Stimulated activated CD4-positive, alpha-beta T cell treated with anti-CD3 and anti-CD28 coated beads, Interleukin-2, amount 100 ng/mL, for 48 hours (primary cell): ENCODE results near the gene PDIA5.
"Not testable (repeated sequence)": the region's sequence is repeated elsewhere in the genome, so short reads cannot be mapped to it uniquely, and the experiment has no call there.

Source experiments
- DNase-seq, 2 donors: peaks; one replicate each; pipeline ENCODE4 v3.0.0-alpha.2; 2020

PDIA5 gene

DNA sequence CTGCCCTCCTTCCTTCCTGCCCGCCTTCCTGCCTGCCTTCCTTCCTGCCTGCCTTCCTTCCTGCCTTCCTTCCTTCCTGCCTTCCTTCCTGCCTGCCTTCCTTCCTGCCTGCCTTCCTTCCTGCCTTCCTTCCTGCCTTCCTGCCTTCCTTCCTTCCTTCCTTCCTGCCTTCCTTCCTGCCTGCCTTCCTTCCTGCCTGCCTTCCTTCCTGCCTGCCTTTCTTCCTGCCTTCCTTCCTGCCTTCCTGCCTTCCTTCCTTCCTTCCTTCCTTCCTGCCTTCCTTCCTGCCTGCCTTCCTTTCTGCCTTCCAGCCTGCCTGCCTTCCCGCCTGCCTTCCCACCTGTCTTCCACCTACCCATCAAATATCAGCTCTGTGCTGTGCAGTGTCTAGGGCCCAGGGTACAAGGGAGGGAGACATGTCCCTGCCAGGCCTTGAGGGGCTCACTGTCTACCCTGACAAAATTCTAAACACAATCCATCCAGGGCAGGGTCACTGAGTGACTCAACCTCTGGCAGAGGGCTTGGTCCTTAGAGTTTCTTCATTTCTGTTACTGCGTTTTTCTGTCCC is 85.1 kb downstream of the PDIA5 start:
- not testable (repeated sequence) for DNase-seq

DNA sequence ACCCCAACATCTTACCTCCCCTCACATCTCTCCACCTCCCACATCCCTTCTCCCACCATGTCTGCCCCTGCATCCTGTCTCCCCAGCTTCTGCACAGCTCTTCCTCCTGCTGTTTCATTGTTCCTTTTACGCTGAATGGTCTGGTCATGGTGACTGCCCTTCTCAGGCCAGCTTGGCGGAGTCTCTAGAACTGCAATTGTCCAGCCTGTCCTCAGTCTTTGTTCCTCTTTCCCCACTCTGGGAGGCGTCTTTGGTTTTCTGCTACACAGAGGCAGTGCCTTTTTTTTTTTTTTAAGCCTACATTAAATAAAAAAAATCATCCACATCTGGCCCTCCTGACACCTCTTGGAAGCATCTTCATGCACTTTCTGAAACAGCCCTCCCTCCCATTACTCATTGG is 85.9 kb downstream of the PDIA5 start:
- DNase-seq = no peak

DNA sequence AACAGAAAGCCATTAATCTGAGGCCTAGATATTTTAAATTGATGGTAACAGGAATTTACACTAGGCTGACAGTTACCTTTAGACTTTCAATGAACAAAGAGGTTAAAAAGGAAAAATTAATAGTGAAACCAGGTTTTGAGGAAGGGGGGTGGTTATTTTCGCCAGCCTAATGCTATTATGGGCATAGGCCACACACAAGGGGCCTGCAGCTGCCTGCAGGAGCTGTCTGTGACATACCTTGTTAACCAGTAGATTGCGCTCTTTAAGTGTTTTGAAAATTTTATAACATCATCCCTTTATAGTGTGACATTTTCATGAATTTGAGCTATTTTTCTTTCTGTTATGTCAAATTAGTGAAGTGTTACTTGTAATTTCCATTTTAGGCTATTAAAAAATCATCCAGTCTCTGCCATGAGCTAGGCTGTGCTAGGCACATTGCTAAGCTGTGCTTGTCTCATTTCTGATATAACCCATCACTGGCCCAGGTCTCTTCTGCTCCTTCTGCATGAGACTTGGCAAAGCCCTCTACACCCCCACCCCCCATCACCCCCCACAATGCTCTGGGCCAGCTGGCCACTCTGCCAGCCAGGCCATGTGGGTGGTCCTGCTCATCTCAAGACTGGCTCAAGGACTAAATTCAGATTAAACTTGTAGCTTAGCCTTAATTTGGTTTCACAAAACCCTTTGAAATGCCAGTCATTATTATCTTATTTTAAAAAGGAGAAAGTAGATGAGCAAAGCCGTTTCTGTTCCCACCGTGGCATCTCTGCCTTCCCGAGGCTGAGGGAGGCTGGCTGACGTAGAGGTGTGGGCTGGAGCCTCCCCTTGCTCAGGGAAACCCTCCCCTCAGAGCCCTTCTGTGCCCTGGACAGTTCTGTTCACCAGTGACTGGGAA is 86.5 kb downstream of the PDIA5 start:
- no peak for DNase-seq

DNA sequence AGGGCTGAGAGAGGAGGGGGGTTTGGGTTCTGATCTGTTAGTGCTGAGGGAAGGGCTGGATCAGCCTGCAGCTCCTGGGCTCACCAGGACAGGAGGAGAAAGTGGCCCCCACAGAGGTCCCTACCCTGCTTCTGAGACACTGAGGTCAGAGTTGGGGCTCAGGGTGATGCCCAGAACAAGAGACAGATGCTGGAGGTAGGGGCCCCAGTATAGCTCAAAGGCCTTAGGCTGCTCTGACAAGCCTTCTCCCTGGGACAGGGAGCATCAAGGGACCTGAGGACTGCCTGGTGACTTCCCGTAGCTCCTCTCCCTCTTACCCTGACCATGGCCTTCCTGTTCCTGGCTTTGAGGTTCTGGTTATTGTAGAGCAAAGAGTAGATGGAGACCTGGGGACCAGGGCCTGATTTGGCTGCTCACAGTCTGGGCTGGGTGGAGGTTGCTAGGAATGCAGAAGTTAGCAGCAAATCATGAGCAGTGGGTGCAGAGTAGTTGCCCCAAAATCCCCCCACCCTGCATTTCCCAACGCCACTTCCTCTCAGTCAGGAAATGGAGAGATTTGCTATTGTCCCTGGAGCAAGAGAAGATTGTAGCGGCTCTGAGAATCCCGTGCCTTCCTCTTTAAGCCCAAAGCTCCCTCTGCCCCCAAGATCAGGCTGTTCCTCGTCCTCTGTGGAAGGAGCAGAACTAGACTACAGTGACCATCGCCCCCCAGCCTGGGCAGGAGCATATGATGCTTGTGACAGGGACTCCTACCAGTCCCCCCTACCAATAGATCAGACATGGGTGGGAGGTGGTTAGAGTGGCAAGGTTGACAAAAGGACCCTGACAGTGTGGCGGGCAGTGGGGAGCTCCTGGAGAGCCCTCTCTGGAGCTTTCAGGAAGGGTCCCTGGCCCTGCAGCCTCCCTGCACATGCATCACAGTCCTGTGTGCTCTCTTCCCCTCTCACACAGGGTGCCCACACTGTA is 87.5 kb downstream of the PDIA5 start:
- DNase-seq = no peak

DNA sequence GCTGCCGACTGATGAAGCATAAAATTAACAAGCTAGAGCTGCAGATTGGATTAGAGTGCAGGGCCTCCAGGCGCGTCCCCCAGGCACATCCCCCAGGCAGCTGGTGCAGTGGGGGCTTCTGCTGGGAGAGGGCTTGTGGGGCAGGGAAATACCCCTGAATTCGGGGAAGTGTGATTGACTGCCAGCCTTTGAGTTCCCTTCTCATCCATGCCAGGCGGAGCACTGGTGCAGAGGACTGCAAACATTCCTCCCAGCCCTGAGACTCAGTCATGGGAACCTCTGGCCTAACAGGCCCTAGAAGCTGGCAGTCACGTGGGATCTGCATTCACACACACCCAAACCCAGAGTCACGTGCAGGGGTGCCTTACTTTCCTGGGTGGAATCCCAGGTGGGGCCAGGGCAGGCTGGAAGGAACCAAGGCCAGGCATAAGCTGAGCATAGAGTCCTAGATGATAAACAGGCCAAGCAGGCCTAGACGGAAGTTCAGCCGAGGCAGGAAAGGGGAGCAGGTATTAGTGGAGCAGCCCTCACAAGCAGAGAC is 88.7 kb downstream of the PDIA5 start:
- no peak for DNase-seq

DNA sequence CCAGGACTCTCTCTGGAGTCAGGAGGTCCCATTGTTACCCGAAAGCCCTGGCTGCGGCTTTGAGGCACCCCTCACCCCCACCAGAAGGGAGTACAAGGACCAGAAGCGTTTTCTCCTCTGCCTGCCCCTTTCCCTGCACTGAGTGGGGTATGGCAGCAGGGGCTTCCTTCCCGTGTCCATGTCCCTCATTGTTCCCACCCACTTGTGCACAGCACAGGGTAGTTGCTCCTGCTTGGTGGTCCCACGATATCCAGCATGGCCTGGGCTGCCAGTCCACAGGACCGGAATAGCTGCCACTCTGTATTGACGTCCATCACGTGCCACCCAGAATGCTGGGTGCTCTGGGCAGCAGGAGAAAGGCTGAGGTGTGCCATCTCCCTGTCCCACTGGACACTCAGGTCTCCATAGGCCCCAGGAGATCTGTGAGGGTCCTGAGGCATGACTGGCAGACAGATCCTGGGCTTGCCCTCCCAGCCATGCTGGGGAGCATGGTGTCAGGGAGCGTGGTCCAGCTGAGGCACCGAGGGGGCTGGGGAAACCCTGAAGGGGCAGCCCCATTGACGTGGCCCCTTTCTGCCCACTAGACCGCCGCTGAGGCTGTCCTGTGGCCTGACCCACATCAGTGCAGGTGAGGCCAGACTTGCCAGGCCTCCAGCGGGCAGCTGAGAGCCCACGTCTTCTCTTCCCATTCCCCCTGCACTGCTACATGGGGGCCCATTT is 89.6 kb downstream of the PDIA5 start:
- no peak for DNase-seq

DNA sequence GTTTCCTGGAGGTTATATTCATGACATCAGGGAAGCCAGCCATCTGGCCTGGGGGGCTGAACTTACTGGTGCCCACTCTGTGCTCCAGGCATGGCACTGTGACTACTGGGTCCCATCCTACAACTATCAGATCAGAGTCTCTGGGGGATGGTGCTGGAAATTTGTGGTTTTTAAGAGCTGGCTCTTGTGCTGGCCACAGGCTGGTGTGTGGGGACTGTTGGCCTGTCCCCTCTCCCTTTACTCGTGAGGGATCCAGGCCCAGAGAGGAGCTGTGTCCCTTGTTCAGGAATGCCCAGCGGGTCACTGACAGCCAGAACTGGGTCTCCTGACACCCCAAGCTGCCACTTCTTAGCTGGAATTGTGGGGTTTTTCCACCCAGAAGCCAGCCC is 90.4 kb downstream of the PDIA5 start:
- DNase-seq = no peak

DNA sequence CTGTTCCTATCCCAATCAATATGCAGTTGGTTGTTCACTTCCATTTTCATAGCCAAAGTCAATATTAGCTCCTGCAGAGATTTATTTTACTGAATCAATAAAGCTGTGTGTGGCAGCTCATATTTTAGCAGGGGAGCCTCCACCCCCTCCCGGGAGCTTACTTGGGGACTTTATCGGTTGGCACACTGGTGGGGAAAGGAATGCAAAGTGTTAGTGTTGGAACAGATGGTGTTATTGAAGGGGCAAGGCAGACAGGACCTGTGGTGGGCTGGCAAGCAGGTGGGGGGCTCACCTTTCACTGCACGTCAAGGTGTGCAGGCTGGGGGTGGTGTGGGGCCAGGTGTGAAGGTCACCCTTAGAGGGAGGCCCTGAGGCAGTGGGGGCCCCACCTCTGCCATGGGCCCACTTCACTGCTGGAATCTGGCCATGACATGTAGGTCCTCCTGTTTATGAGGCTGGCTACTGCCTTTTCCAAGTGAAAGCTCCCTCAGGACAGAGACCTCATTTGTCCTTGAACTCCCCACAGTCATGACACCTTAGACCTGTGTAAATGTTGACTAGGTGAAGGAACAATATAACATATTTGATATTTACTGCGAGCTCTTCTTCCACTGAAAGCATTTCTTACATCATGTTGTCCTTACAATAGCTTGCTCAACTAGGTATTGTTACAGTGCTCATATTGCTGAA is 90.9 kb downstream of the PDIA5 start:
- DNase-seq = no peak

DNA sequence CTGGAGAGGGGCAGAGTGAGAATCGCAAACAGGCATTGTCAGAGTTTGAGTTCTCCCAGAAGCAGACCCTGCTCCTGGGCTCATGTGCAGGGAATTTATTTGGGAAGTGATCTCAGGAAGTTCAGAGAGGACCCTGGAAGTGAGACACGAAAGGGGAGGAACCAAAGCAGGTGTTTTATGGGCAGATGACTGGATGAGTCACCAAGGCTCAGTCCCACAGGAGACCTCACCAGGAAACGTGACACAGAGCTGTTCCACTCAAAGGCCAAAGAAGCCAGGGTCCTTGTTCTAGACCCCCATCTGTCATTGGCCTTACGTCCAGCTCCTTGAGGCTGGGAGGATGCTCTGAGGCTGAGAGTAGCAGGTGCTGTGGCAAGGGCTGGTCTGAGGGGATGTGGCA is 91.5 kb downstream of the PDIA5 start:
- DNase-seq = no peak

DNA sequence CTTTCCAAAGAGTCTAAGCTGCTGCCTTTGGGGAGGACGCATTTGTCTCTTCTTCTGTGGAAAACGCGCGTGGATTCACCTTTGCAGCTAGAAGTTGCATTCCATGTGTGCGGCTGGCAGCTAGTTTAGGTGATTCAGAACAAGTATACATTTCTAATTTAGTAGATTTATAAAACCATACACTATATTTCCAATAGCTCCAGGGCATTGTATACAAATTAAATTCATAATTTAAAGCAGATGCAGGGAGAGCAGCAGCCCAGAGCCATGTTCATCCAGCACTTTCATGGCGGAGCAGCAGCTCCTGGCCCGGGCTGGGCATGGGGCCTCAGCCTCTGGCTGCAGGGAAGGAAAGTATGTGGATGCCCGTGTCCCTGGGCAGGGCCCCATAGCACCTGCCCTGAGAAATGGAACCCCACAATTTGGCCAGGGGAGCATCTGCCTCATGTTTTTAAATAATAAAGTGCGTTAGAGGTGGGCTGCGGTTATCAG is 92.1 kb downstream of the PDIA5 start:
- DNase-seq = no peak

DNA sequence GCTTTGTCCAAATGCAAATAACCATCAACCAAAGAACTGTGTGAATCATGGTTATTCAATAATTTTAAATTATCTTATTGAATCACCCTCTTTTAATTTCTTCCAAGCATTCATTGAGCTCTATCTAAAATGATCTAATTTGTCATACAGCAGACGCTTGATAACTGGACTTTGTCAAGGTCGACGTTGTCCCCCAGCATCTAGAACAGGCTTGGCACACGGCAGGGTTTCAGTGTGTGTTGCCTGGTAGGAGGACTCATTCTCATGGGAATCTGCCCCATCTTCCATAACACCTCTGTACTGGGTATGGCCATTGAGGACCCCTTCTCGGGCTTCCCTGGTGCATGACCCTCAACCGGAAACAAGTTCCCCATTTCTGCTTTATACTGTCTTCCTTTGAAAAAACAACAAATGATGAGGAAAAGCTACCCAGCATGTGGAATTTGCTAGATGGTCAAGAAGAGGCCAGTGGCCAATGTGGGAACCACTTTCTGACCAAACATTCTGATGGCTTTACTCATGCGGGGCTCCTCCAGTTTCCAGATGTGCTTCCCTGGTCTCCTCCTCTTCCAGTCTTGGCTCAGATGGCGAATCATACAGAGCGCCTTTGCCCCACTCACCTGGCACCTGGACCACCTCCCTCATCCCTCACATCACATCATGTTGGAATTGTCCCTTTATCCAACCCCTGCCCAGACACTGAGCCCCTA is 93.3 kb downstream of the PDIA5 start:
- no peak for DNase-seq

DNA sequence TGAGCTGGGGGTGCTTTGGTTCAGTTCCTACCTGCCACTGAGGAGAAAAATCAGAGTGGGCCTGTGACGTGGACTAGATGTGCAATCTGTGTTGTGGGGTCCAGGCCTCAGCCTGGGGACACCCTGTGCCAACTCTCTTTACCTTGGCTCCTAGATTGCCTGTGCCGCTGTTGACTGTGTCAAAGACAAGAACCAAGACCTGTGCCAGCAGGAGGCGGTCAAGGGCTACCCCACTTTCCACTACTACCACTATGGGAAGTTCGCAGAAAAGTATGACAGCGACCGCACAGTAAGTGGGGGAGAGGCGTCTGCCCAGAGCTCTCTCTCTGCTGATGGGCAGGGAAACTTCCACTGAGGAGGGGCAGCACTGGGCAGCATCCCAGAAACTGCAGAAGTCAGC is 94.3 kb downstream of the PDIA5 start:
- DNase-seq = no peak

DNA sequence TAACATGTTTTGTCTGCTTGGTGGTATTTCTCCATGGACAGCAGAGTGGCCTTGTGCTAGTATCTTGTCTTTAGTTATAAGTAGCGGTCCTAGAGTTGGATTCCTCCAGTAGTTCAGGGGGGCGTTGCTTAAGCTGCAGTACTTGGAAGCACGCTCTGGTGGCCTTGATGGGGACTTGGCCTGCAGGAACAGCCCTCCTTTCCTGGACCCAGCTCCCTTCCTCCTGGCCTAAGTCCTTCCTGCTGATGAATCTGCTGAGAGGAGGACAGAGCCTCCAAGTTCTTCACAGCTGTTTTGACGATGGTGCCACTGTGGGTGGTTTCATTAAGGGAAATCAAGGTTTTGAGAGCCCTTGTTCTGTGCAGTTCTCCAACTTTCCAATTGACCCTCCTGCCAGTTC is 96.3 kb downstream of the PDIA5 start:
- DNase-seq = no peak

DNA sequence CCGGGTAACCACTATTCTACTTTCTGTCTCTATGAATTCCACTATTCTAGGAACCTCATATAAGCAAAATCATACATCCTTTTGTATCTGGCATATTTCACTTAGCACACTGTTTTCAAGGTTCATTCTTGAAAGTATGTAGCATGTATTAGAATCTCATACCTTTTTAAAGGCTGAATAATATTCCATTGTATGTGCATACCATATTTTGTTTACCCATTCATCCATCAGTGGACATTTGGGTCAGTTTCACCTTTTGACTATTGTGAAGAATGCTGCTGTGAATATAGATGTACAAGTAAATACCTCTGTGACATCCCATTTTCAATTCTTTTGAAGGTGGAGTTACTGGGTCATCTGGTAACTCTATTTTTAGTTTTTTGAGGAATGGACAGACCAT is 98.3 kb downstream of the PDIA5 start:
- DNase-seq = no peak

DNA sequence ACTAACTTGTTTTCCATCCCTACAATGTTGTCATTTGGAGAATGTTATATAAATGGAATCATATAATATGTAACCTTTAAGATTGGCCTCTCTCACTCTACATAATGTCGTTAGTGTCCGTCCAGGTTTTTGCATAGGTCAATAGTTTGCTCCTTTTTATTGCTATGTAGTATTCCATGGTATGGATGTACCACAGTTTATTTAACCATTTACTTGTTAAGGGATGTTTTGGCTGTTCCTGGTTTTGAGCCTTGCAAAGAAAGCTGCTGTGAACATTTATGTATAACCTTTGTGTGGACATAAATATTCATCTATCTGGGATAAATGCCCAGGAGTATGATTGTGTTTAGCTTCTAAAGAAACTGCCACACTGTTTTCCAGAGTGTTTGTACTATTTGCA is 100.9 kb downstream of the PDIA5 start:
- no peak for DNase-seq

DNA sequence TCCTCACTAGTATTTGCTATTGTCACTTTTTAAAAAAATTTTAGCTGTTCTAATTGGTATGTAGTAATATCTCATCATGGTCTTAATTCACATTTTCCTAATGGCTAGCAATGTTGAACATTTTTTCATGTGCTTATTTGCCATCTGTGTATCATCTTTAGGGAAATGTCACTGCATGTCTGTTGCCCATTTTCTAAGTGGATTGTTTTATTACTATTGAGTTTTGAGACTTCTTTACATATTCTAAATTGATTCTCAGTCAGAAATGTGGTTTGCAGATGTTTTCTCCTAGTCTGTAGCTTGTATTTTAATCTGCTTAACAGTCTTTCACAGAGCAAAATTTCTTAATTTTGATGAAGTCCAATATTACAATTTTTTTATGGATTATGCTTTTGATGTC is 101.3 kb downstream of the PDIA5 start:
- DNase-seq = no peak

DNA sequence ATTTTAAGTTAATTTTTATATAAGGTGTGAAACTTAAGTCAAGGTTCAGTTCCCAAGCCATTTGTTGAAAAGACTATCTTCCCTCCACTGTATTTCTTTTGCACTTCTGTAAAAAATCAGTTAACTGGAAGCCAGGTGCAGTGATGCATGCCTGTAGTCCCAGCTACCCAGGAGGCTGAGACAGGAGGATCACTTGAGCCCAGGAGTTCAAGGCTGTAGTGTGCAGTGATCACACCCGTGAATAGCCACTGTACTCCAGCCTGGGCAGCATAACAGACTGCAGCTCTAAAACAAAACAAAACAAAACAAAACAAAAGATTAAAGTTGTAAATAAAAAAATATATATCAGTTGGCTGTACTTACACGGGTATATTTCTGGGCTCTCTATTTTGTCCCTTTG is 101.8 kb downstream of the PDIA5 start:
- no peak for DNase-seq

DNA sequence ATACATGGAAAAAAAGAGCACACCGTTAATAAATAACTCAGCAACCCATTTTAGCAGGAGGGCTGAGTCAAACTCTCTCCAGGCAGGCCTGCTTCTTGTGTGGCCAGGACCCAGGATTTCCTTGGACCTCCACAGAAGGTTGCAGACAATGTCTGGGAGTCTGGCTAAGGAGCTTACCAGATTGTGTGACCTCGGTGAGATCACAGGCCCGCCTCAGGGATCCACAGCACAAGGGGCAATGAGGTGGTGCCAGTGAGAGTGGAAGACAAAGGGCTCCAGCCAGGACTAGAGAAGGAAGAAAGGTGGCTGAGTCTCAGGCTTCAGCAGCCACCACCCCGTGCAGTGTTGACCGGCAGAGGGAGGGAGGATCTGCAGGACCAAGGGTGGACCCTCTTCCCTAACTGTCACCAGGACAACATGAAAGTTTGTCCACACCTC is 102.7 kb downstream of the PDIA5 start:
- no peak for DNase-seq

DNA sequence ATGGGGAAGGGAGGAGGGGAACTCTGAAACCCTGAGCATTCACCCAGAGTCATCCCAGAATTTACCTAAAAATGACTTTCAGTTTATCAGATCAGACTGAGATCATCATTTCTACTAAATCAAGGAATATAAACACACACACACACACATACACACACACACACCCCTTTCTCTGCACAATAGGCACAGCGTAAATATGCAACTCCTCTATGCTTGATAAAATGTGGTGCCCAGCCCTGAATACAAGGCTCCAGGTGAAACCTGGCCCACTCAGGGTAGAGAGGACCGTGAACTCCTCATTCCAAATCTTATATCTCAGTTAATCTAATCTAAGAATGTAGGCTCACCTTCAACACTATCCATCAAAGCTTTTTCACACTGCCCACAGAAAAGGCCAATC is 103.1 kb downstream of the PDIA5 start:
- no peak for DNase-seq

DNA sequence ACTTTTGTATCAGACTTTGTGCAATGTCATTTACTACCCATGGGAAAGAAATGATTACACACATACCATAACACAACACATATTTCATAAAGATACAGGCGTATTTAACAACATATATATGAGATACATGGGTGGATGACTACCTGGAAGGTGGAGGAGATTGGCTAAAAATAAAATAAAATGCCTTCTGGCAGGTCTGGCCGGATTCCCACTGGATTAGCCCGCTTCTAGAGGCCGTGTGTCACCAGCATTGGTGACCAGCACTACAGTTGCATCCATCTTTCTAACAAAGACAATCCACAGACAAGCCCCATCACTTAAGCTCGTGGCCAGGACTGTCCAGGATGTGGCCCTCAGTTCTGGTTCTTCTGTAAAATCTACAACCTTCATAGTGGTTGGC is 114.0 kb downstream of the PDIA5 start:
- no peak for DNase-seq

DNA sequence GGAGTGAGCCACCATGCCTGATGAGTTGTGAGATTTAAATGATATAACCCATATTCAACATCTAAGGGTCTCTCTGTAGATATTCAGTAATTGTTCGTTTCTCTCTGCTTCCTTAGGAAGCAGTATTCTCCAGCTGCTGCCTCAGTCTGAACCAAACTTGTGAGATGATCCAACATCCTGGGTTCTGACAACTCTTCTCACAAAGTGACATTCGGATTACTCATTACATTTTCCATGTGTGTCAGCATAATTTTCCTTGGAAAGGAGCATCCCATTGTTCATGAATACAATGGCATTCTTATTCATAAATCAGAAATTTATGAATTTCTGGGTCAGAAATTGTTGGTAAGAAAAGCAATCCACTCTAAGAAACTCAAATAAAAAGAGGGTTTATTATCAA is 119.9 kb downstream of the PDIA5 start:
- DNase-seq = no peak
